ENCODE results near the gene JAM2. TPM values are rescaled to one million over a fixed set of nuclear protein-coding genes. Genes with fewer than 3 reads are reported as not detected.

Gene JAM2
- total and polyA plus RNA-seq, 2 donors from 2014 or later, result 6.0 to 12.0 TPM

GRCh38 chr21:25760061-25760460 is 121.0 kb downstream of the JAM2 start:
- FAIRE-seq (no peak), DNase-seq (no peak)
- intact Hi-C loops (cut with DNase I), result no loop called here
- H3K4me3 ChIP-seq (ENCODE audit: low read length in 3 of 3), result no peak overlapping the region
- no peak overlapping the region for H3K27ac ChIP-seq (ENCODE audit: low read depth in 2 of 2, low read length in 2 of 2)
- TF ChIP-seq CTCF (IDR thresholded peaks at IDR 0.05; ENCODE audit: borderline replicate concordance, extremely low read depth, insufficient read depth), result no peak
- H3K27me3 ChIP-seq (ENCODE audit: control insufficient read depth, insufficient read depth, low read length), result no peaks in the 10 kb centered on the region
- peaks cover 4 to 47% (median 18%) of the 10 kb centered on the region in 3 donors for H3K36me3 ChIP-seq (ENCODE audit: control insufficient read depth in 2 of 3, insufficient read depth in 3 of 3, low read length in 3 of 3)
- H3K9me3 ChIP-seq (ENCODE audit: control insufficient read depth in 2 of 3, insufficient read depth in 1 of 3, low read length in 3 of 3), result no peaks in the 10 kb centered on the region
- no peak overlapping the region for H3K9ac ChIP-seq (ENCODE audit: low read length in 3 of 3)
- H3K4me1 ChIP-seq (ENCODE audit: control insufficient read depth in 2 of 3, insufficient read depth in 2 of 3, low read depth in 1 of 3, low read length in 3 of 3), result no peaks in the 10 kb centered on the region

- FAIRE-seq, result no peak
- peaks cover 4 to 51% (median 20%) of the 10 kb centered on the region in 3 donors for H3K36me3 ChIP-seq (ENCODE audit: control insufficient read depth in 2 of 3, insufficient read depth in 3 of 3, low read length in 3 of 3)
Measured at GRCh38 chr21:25760677-25761076, 121.6 kb downstream of the JAM2 start.

GRCh38 chr21:25764065-25764464 is 125.0 kb downstream of the JAM2 start:
- no peak for TF ChIP-seq CTCF (IDR thresholded peaks at IDR 0.05; ENCODE audit: borderline replicate concordance, extremely low read depth, insufficient read depth)
- H3K36me3 ChIP-seq (ENCODE audit: control insufficient read depth in 2 of 3, insufficient read depth in 3 of 3, low read length in 3 of 3), result peaks cover 4 to 41% (median 17%) of the 10 kb centered on the region in 3 donors
- no peak overlapping the region for H3K9ac ChIP-seq (ENCODE audit: low read length in 3 of 3)
- intact Hi-C loops (cut with DNase I), result no loop called here
- no peak overlapping the region for H3K4me3 ChIP-seq (ENCODE audit: low read length in 3 of 3)
- no peaks in the 10 kb centered on the region for H3K9me3 ChIP-seq (ENCODE audit: control insufficient read depth in 2 of 3, insufficient read depth in 1 of 3, low read length in 3 of 3)
- FAIRE-seq (no peak), DNase-seq (no peak)
- H3K27me3 ChIP-seq (ENCODE audit: control insufficient read depth, insufficient read depth, low read length), result no peaks in the 10 kb centered on the region
- H3K4me1 ChIP-seq (ENCODE audit: control insufficient read depth in 2 of 3, insufficient read depth in 2 of 3, low read depth in 1 of 3, low read length in 3 of 3), result no peaks in the 10 kb centered on the region
- H3K27ac ChIP-seq (ENCODE audit: low read depth in 2 of 2, low read length in 2 of 2), result no peak overlapping the region

More at GRCh38 chr21:25760677-25761076, 121.6 kb downstream of the JAM2 start:
- no peak for TF ChIP-seq CTCF (IDR thresholded peaks at IDR 0.05; ENCODE audit: borderline replicate concordance, extremely low read depth, insufficient read depth)
- H3K9me3 ChIP-seq (ENCODE audit: control insufficient read depth in 2 of 3, insufficient read depth in 1 of 3, low read length in 3 of 3), result no peaks in the 10 kb centered on the region
- no peak overlapping the region for H3K27ac ChIP-seq (ENCODE audit: low read depth in 2 of 2, low read length in 2 of 2)
- H3K27me3 ChIP-seq (ENCODE audit: control insufficient read depth, insufficient read depth, low read length), result no peaks in the 10 kb centered on the region
- intact Hi-C loops (cut with DNase I), result no loop called here
- no peak for DNase-seq
- H3K9ac ChIP-seq (ENCODE audit: low read length in 3 of 3), result no peak overlapping the region
- no peak overlapping the region for H3K4me3 ChIP-seq (ENCODE audit: low read length in 3 of 3)
- H3K4me1 ChIP-seq (ENCODE audit: control insufficient read depth in 2 of 3, insufficient read depth in 2 of 3, low read depth in 1 of 3, low read length in 3 of 3), result no peaks in the 10 kb centered on the region

Other genes with a start within 250 kb of the JAM2 start
- gene MRPL39, start 31.8 kb upstream of the JAM2 start, total RNA-seq, result 24.1 TPM
- 52.7 TPM for gene MRPL39, start 31.8 kb upstream of the JAM2 start, polyA plus RNA-seq (ENCODE audit: insufficient read depth, low read depth, low replicate concordance)
- gene ATP5PF, start 95.6 kb downstream of the JAM2 start, total RNA-seq, result 117 TPM
- gene ATP5PF, start 95.6 kb downstream of the JAM2 start, polyA plus RNA-seq (ENCODE audit: insufficient read depth, low read depth, low replicate concordance), result 998 TPM
- 22.5 TPM for gene GABPA, start 95.7 kb downstream of the JAM2 start, total RNA-seq
- 6.1 TPM for gene GABPA, start 95.7 kb downstream of the JAM2 start, polyA plus RNA-seq (ENCODE audit: insufficient read depth, low read depth, low replicate concordance)